HG02981 (cell line): ENCODE measurements around the gene ADAM8.
"Not testable (repeated sequence)": the region's sequence is repeated elsewhere in the genome, so short reads cannot be mapped to it uniquely, and the experiment has no call there.

Experiments used
- ATAC-seq: cut with Tn5 transposase; IDR thresholded peaks from one replicate; pipeline ENCODE4 v1.9.1; 2021; ENCODE audit warnings: mild to moderate bottlenecking, moderate library complexity; ENCODE audit not compliant: unreplicated experiment

Gene ADAM8

GRCh38 chr10:133234796-133235195 is 41.9 kb downstream of the ADAM8 start:
- ATAC-seq, result not testable (repeated sequence)

- no peak for ATAC-seq
Measured at GRCh38 chr10:133231946-133232574, 44.6 kb downstream of the ADAM8 start.

- no peak for ATAC-seq
Measured at GRCh38 chr10:133231244-133231945, 45.3 kb downstream of the ADAM8 start.

GRCh38 chr10:133230387-133231195 is 46.1 kb downstream of the ADAM8 start:
- no peak for ATAC-seq

GRCh38 chr10:133230044-133230361 is 46.7 kb downstream of the ADAM8 start, which contains the start of gene UTF1:
Gene UTF1, plus strand, starts transcription at chr10:133230217. Its CDS starts 72 bp downstream, at chr10:133230289.
- ATAC-seq, result no peak

- ATAC-seq, result no peak
Measured at GRCh38 chr10:133229265-133230043, 47.2 kb downstream of the ADAM8 start.

- no peak for ATAC-seq
Measured at GRCh38 chr10:133227256-133227655, 49.4 kb downstream of the ADAM8 start.

GRCh38 chr10:133226251-133226808 is 50.3 kb downstream of the ADAM8 start:
- ATAC-seq, result no peak

- no peak for ATAC-seq
Measured at GRCh38 chr10:133225707-133226191, 50.9 kb downstream of the ADAM8 start.

- ATAC-seq, result no peak
Measured at GRCh38 chr10:133224756-133225372, 51.8 kb downstream of the ADAM8 start.

GRCh38 chr10:133224076-133224475 is 52.6 kb downstream of the ADAM8 start:
- no peak for ATAC-seq

- ATAC-seq, result not testable (repeated sequence)
Measured at GRCh38 chr10:133221756-133222155, 54.9 kb downstream of the ADAM8 start.

GRCh38 chr10:133221331-133221730 is 55.3 kb downstream of the ADAM8 start:
- no peak for ATAC-seq

GRCh38 chr10:133219782-133220181 is 56.9 kb downstream of the ADAM8 start:
- no peak for ATAC-seq

GRCh38 chr10:133218891-133219290 is 57.8 kb downstream of the ADAM8 start:
- no peak for ATAC-seq

- ATAC-seq, result no peak
Measured at GRCh38 chr10:133217800-133218589, 58.7 kb downstream of the ADAM8 start.

GRCh38 chr10:133216776-133217175 is 59.9 kb downstream of the ADAM8 start:
- ATAC-seq, result no peak

- ATAC-seq, result no peak
Measured at GRCh38 chr10:133215586-133215985, 61.1 kb downstream of the ADAM8 start.
